CD8-positive, alpha-beta memory T cell (primary cell): Measurements from ENCODE around the gene ANKRD23. TPM values are rescaled to one million over a fixed set of nuclear protein-coding genes. Genes with fewer than 3 reads are reported as not detected.

Source experiments
- CTCF ChIA-PET: fragments of 350-600 bp; sonication (Branson Sonifier 250); formaldehyde crosslinking; loops from one replicate; lab custom pipeline; 2021; ENCODE audit warnings: antibody characterized with exemption; lab: Charles Lee
- POLR2A ChIA-PET: fragments of 350-600 bp; sonication (Branson Sonifier 250); formaldehyde crosslinking; loops from one replicate; lab custom pipeline; 2021; ENCODE audit warnings: antibody characterized with exemption; lab: Charles Lee
- DNase-seq, 5 donors: peaks; one replicate each; pipeline versions ENCODE4 v3.0.0 to v3.0.0-alpha.2; 2020 to 2022; ENCODE audit warnings: mixed read lengths in 1 of 5
- H3K27ac ChIP-seq: one replicate; pipeline ENCODE4 v1.7.0; 2013; ENCODE audit warnings: low read depth, mild to moderate bottlenecking, low read length, moderate library complexity
- H3K27me3 ChIP-seq: 2 replicates; pipeline ENCODE4 v1.7.0; 2013; ENCODE audit warnings: low read length, mild to moderate bottlenecking; ENCODE audit not compliant: insufficient read depth, poor library complexity, severe bottlenecking
- H3K36me3 ChIP-seq: 2 replicates; pipeline ENCODE4 v1.7.0; 2013; ENCODE audit warnings: mild to moderate bottlenecking, low read length, moderate library complexity; ENCODE audit not compliant: insufficient read depth
- H3K4me1 ChIP-seq: 2 replicates; pipeline ENCODE4 v1.7.0; 2013; ENCODE audit warnings: mild to moderate bottlenecking, low read length, moderate library complexity; ENCODE audit not compliant: insufficient read depth
- H3K4me3 ChIP-seq: 2 replicates; pipeline ENCODE4 v1.7.0; 2013; ENCODE audit warnings: mild to moderate bottlenecking, low read length
- H3K9me3 ChIP-seq: 2 replicates; pipeline ENCODE4 v1.7.0; 2013; ENCODE audit warnings: mild to moderate bottlenecking, low read length
- H3K27ac Mint-ChIP-seq, 8 donors: one replicate each; pipeline ENCODE4 v1.8.0; 2020 to 2021; ENCODE audit warnings: mixed read lengths in 8 of 8, mild to moderate bottlenecking in 6 of 8, inconsistent platforms in 3 of 8, moderate library complexity in 3 of 8
- H3K27me3 Mint-ChIP-seq, 2 donors: one replicate each; pipeline ENCODE4 v1.8.0; 2020 to 2021; ENCODE audit warnings: mixed read lengths in 2 of 2, mild to moderate bottlenecking in 1 of 2, moderate library complexity in 1 of 2
- H3K36me3 Mint-ChIP-seq, 3 donors: one replicate each; pipeline ENCODE4 v1.8.0; 2020 to 2021; ENCODE audit warnings: mixed read lengths in 3 of 3, inconsistent platforms in 1 of 3, mild to moderate bottlenecking in 1 of 3
- H3K4me1 Mint-ChIP-seq, 3 donors: one replicate each; pipeline ENCODE4 v1.8.0; 2020 to 2021; ENCODE audit warnings: mixed read lengths in 3 of 3, inconsistent platforms in 1 of 3, mild to moderate bottlenecking in 1 of 3
- H3K4me3 Mint-ChIP-seq, 7 donors: one replicate each; pipeline ENCODE4 v1.8.0; 2020 to 2021; ENCODE audit warnings: mixed read lengths in 7 of 7, mild to moderate bottlenecking in 6 of 7, moderate library complexity in 4 of 7, inconsistent platforms in 2 of 7
- H3K9me3 Mint-ChIP-seq, 5 donors: one replicate each; pipeline ENCODE4 v1.8.0; 2020 to 2022; ENCODE audit warnings: mixed read lengths in 5 of 5, mild to moderate bottlenecking in 3 of 5, moderate library complexity in 2 of 5, inconsistent platforms in 1 of 5
- polyA plus RNA-seq: library from polyadenylated mRNA; unstranded; fragments of 300-500 nt; fragmentation: Illumina TruSeq; gene quantifications from one replicate; pipeline ENCODE4 v1.2.3, GENCODE V29; 2021
- total RNA-seq, 2 experiments: library from RNA; stranded (reverse); gene quantifications; one replicate each; pipeline ENCODE4 v1.2.3, GENCODE V29; 2021

The ANKRD23 gene
- total and polyA plus RNA-seq, 3 experiments from 2014 or later = 0.47 to 3.9 (median 3.8) TPM

DNA sequence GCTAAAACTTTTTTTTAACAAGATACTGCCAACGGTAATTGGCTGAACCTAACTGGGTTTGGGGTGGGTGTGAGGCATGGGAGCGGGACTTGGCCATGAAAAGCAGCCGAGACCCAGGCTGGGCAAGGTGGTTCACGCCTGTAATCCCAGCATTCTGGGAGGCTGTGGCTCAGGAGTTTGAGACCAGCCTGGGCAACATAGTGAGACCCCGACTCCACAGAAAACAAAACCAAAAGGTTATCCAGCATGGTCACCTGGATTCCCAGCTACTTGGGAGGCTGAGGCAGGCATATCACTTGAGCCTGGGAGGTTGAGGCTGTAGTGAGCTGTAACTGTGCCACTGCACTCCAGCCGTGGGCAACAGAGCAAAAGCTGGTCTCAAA, 37.1 kb upstream of the ANKRD23 start:
- Histone ChIP-seq H3K4me1 (peaks cover 4% of the 10 kb centered on the region), H3K27me3 (no peaks in the 10 kb centered on the region), H3K27ac (no peak overlapping the region), H3K4me3 (no peak overlapping the region), H3K9me3 (no peaks in the 10 kb centered on the region), H3K36me3 (no peaks in the 10 kb centered on the region)
- H3K27ac Mint-ChIP-seq = no peak overlapping the region
- peak overlapping the region in 1 of 7 donors; percentile 59 for H3K4me3 Mint-ChIP-seq
- no peaks in the 10 kb centered on the region for H3K9me3 Mint-ChIP-seq
- no peaks in the 10 kb centered on the region for H3K27me3 Mint-ChIP-seq
- DNase-seq = no peak
- ChIA-PET POLR2A (no interaction called here), CTCF (interaction anchor here (1.3 to 1.5 kb wide), 2 partner anchors 23 to 81 kb away, joined by 3 to 5 read pairs; partner anchors contain the start of gene ANKRD39)
- H3K36me3 Mint-ChIP-seq = no peaks in the 10 kb centered on the region
- peaks cover 0 to 8% (median 6%) of the 10 kb centered on the region in 3 donors for H3K4me1 Mint-ChIP-seq

DNA sequence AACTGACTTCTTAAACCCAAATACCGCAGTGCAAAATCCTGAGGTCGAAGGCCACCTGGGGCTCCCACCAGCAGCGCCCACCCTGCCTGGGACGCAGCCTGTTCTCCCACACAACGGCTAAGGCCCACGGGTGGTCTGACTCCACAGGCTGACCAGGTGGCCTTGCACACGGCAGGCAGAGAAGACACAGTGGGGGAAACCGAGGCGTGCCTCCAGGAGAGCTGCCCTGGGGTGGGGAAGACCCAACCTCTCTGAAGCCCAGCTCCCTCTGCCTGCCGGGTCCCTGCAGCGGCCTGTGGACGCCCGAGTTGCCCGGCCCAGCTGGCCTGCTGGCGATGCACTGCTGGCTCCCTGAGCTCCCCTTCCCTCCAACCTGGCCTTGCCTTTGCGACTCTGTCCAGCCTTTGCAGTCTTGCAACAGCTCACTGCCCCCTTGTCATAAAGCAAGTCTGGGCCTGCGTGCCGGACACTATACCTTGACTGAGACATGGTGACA, 35.8 kb upstream of the ANKRD23 start:
- Histone ChIP-seq H3K27me3 (no peaks in the 10 kb centered on the region), H3K9me3 (no peaks in the 10 kb centered on the region), H3K4me3 (no peak overlapping the region), H3K27ac (no peak overlapping the region), H3K4me1 (peaks cover 9% of the 10 kb centered on the region), H3K36me3 (no peaks in the 10 kb centered on the region)
- no peaks in the 10 kb centered on the region for H3K27me3 Mint-ChIP-seq
- H3K27ac Mint-ChIP-seq = peak overlapping the region in 1 of 8 donors; percentile 24
- H3K36me3 Mint-ChIP-seq = no peaks in the 10 kb centered on the region
- peaks cover under 1 to 20% (median 10%) of the 10 kb centered on the region in 3 donors for H3K4me1 Mint-ChIP-seq
- POLR2A ChIA-PET = interaction anchor here (0.8 kb wide), 1 partner anchor 34 kb away, joined by 3 read pairs; no protein-coding TSS in a partner anchor
- no peak for DNase-seq
- no peaks in the 10 kb centered on the region for H3K9me3 Mint-ChIP-seq
- H3K4me3 Mint-ChIP-seq = no peak overlapping the region
- CTCF ChIA-PET = interaction anchor here (1.0 to 1.5 kb wide), 3 partner anchors 22 to 89 kb away, joined by 3 to 5 read pairs (median 3); partner anchors contain the start of gene ANKRD39

DNA sequence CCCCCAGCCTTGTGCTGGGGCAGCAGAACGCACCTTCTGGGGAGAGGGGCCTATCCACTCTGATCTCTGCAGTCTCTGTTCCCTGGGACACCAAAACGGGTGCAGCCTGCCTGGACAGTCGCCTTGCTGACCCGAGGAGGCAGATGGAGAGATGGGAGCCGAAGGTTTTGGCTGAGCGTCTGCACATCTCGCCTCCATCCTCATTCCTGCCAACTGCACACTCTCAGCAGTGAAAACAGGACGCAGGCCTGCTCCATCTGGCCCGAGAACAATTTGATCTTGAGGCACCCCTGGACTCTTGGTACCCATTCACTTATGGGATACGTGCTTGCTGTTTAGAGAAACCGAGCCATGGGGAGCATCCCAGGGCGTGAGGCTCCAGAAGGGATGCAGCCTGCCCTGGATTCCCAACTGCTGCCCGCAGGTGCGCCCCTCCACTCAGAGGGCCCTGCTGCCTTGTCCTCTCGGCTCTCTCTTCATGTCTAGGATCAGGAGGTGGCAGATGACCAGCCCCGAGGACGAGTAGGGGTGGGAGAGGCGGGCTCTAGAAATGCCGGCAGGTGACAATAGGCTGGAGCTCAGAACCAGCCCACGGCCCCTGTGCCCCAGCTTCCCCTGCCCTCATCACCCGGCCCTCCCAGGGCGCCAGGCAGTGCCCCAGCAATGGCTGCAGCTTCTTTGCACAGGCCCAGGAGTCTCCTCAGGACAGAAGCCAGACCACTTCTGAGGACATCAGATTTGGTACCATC, 35.1 kb upstream of the ANKRD23 start:
- Mint-ChIP-seq H3K4me3 (no peak overlapping the region), H3K36me3 (no peaks in the 10 kb centered on the region), H3K27me3 (no peaks in the 10 kb centered on the region), H3K4me1 (peaks cover 6 to 27% (median 14%) of the 10 kb centered on the region in 3 donors), H3K27ac (no peak overlapping the region), H3K9me3 (no peaks in the 10 kb centered on the region)
- Histone ChIP-seq H3K27ac (no peak overlapping the region), H3K36me3 (no peaks in the 10 kb centered on the region), H3K4me1 (peaks cover 16% of the 10 kb centered on the region), H3K4me3 (no peak overlapping the region), H3K9me3 (no peaks in the 10 kb centered on the region), H3K27me3 (no peaks in the 10 kb centered on the region)
- ChIA-PET POLR2A (no interaction called here), CTCF (interaction anchor here (1.0 kb wide), 1 partner anchor 88 kb away, joined by 3 read pairs; no protein-coding TSS in a partner anchor)
- DNase-seq = no peak

DNA sequence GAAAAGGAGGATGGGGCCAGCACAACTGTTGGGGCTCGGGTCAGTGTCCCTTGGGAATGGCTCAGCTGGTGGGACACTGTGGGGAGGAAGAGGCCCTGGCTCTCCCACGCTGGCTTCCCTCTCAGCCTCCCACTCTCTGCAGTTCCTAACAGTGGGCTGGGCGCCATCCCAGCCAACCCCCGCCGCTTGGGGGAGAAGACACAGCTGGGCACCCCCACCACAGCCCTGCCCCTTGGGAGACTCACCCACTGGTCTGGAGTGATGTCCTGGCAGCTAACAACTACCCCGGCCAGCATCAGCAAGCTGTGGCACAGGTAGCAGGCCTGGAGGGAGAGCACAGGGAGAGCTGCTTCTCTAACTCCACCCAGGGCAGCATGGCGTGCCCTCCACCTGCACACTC, 34.4 kb upstream of the ANKRD23 start:
- Histone ChIP-seq H3K4me3 (no peak overlapping the region), H3K4me1 (peaks cover 21% of the 10 kb centered on the region), H3K27me3 (no peaks in the 10 kb centered on the region), H3K27ac (no peak overlapping the region), H3K9me3 (no peaks in the 10 kb centered on the region), H3K36me3 (no peaks in the 10 kb centered on the region)
- ChIA-PET POLR2A (no interaction called here), CTCF (interaction anchor here (1.2 to 1.3 kb wide), 2 partner anchors 10 to 20 kb away, joined by 3 to 4 read pairs; partner anchors contain the start of gene ANKRD39)
- H3K9me3 Mint-ChIP-seq = no peaks in the 10 kb centered on the region
- no peaks in the 10 kb centered on the region for H3K27me3 Mint-ChIP-seq
- no peak overlapping the region for H3K27ac Mint-ChIP-seq
- H3K36me3 Mint-ChIP-seq = no peaks in the 10 kb centered on the region
- no peak overlapping the region for H3K4me3 Mint-ChIP-seq
- DNase-seq = no peak
- peaks cover 9 to 35% (median 15%) of the 10 kb centered on the region in 3 donors for H3K4me1 Mint-ChIP-seq

DNA sequence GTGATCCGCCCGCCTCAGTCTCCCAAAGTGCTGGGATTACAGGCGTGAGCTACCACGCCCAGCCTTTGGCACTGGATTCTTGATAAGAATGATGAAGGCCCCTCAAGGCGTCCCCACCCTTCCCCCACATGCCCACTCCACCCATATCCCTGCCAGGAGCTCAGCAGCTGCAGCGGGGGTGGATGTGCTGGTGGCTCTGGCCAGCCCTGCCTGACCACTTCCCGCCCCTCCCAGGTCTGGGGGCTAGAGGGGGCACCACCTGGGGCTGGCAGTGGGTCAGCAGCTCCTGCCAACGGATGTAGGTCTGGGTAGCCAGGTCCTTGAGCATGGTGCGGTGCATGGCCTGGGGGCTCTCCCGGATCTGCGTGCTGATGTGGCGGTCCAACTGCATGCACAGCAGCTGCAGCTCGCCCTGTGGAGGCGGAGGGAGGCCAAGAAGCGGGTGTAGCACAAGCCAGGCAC, 33.8 kb upstream of the ANKRD23 start:
- ChIA-PET CTCF (interaction anchor here (1.2 to 1.5 kb wide), 3 partner anchors 9 to 73 kb away, joined by 3 to 6 read pairs (median 4); partner anchors contain the start of gene ANKRD39), POLR2A (no interaction called here)
- H3K4me3 Mint-ChIP-seq = no peak overlapping the region
- no peaks in the 10 kb centered on the region for H3K9me3 Mint-ChIP-seq
- Histone ChIP-seq H3K9me3 (no peaks in the 10 kb centered on the region), H3K4me3 (no peak overlapping the region), H3K27ac (no peak overlapping the region), H3K36me3 (no peaks in the 10 kb centered on the region), H3K27me3 (no peaks in the 10 kb centered on the region), H3K4me1 (peaks cover 21% of the 10 kb centered on the region)
- DNase-seq = no peak
- no peaks in the 10 kb centered on the region for H3K36me3 Mint-ChIP-seq
- no peaks in the 10 kb centered on the region for H3K27me3 Mint-ChIP-seq
- no peak overlapping the region for H3K27ac Mint-ChIP-seq
- H3K4me1 Mint-ChIP-seq = peaks cover 14 to 40% (median 15%) of the 10 kb centered on the region in 3 donors

DNA sequence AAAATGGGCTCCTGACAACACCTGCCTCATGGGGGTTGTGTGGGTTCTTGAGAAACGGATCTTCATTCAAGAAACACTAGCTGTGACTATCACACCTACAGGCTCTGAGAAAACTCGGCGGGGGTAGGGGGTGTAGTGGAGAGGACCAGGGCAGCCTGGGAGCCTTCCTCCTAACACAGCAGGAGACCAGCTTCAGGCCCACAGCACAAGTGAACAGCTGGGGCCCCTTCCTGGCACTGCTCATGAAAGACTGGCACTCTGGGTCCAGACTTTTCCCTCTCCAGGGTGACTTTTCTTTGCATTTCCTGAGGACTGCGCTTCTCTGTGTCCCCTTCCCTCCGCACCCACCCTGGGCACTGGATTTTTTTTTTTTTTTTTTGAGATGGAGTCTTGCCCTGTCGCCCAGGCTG, 33.2 kb upstream of the ANKRD23 start:
- DNase-seq = no peak
- no peak overlapping the region for H3K4me3 Mint-ChIP-seq
- H3K36me3 Mint-ChIP-seq = no peaks in the 10 kb centered on the region
- Histone ChIP-seq H3K9me3 (no peaks in the 10 kb centered on the region), H3K27ac (no peak overlapping the region), H3K4me3 (no peak overlapping the region), H3K4me1 (peaks cover 21% of the 10 kb centered on the region), H3K36me3 (no peaks in the 10 kb centered on the region), H3K27me3 (no peaks in the 10 kb centered on the region)
- POLR2A ChIA-PET = no interaction called here
- H3K27me3 Mint-ChIP-seq = no peaks in the 10 kb centered on the region
- H3K27ac Mint-ChIP-seq = peak overlapping the region in 2 of 8 donors; percentile 22 to 72
- peaks cover 15 to 46% (median 19%) of the 10 kb centered on the region in 3 donors for H3K4me1 Mint-ChIP-seq
- H3K9me3 Mint-ChIP-seq = no peaks in the 10 kb centered on the region
- CTCF ChIA-PET = interaction anchor here (1.2 to 1.5 kb wide), 3 partner anchors 9 to 73 kb away, joined by 3 to 6 read pairs (median 4); partner anchors contain the start of gene ANKRD39

DNA sequence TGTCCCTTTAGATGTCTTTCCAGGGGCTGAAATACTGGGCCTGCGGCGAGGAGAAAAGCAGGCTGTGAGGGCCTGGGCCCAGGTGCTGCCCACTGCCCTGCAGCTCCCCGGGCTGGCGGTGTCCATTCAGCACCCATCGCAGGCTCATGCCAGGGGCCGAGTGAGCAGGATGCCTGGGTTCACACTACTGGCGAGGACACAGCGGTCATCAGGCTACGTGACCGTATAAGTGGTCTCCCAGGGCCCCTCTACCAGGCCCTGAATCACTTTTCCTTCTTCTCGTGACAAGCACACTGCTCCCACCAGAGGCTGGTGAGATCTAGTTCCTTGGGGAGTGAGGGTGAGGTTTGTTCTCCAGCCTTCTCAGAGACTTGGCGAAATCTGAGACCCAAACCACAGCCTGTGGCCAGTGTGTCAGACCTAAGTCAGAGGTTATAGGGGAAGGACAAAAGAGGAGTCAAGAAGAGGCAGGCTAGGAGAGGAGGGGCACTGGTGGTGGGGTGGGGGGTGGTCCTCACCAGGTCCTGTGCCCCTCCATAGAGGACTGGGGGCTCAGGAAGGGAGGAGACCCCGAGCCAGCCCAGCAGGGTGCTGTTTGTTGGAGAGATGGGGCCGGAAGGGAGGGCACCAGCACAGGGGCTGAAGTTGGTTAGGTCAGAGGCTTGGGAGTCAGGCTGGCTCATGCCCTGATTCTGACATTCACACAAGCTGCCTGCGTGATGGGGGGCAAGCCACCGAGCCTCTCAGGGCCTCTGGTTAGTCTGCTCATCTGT, 32.6 kb upstream of the ANKRD23 start:
- Histone ChIP-seq H3K27ac (no peak overlapping the region), H3K9me3 (no peaks in the 10 kb centered on the region), H3K4me3 (no peak overlapping the region), H3K36me3 (no peaks in the 10 kb centered on the region), H3K4me1 (peaks cover 17% of the 10 kb centered on the region), H3K27me3 (no peaks in the 10 kb centered on the region)
- no peak for DNase-seq
- POLR2A ChIA-PET = no interaction called here
- Mint-ChIP-seq H3K4me3 (no peak overlapping the region), H3K4me1 (peaks cover 15 to 46% (median 19%) of the 10 kb centered on the region in 3 donors), H3K9me3 (no peaks in the 10 kb centered on the region), H3K27ac (peak overlapping the region in 4 of 8 donors; percentile 22 to 72 (median 46)), H3K27me3 (no peaks in the 10 kb centered on the region), H3K36me3 (no peaks in the 10 kb centered on the region)
- CTCF ChIA-PET = interaction anchor here (1.2 to 1.5 kb wide), 3 partner anchors 8 to 74 kb away, joined by 3 to 6 read pairs (median 3); partner anchors contain the start of gene ANKRD39
